CD14-positive monocyte (primary cell): Measurements from ENCODE around the gene MAL. TPM values are rescaled to one million over a fixed set of nuclear protein-coding genes. Genes with fewer than 3 reads are reported as not detected.

Source experiments
- DNase-seq, 3 donors: peaks; one replicate each; pipeline ENCODE4 v3.0.0-alpha.2; 2011 to 2022
- H2AFZ ChIP-seq: 2 replicates; pipeline ENCODE4 v1.6.0; 2012; ENCODE audit warnings: mild to moderate bottlenecking, low read depth, low read length, inconsistent platforms; ENCODE audit not compliant: insufficient read depth, poor library complexity, severe bottlenecking
- H3K27ac ChIP-seq, 2 donors: 1 replicate in 1 of 2; 2 replicates in 1 of 2; pipeline ENCODE4 v1.5.1; 2012 to 2013; ENCODE audit warnings: low read length in 2 of 2, control low read depth in 1 of 2, inconsistent platforms in 1 of 2, low read depth in 1 of 2, mild to moderate bottlenecking in 1 of 2
- H3K27me3 ChIP-seq, 2 donors: one replicate each; pipeline versions ENCODE4 v1.6.0 to v1.6.1; 2011 to 2013; ENCODE audit warnings: low read length in 2 of 2; ENCODE audit not compliant: control insufficient read depth in 2 of 2, insufficient read depth in 2 of 2
- H3K36me3 ChIP-seq, 2 donors: replicated peaks in 1 of 2; 1 replicate in 1 of 2; 2 replicates in 1 of 2; pipeline versions ENCODE4 v1.5.1 to v1.6.1; 2012 to 2013; ENCODE audit warnings: low read length in 2 of 2, control low read depth in 1 of 2, inconsistent platforms in 1 of 2, mild to moderate bottlenecking in 1 of 2; ENCODE audit not compliant: insufficient read depth in 2 of 2, control insufficient read depth in 1 of 2
- H3K4me1 ChIP-seq, 2 donors: 1 replicate in 1 of 2; 2 replicates in 1 of 2; pipeline versions ENCODE4 v1.5.1 to v1.6.1; 2012 to 2013; ENCODE audit warnings: low read length in 2 of 2, control low read depth in 1 of 2, inconsistent platforms in 1 of 2, mild to moderate bottlenecking in 1 of 2, moderate library complexity in 1 of 2; ENCODE audit not compliant: insufficient read depth in 2 of 2, control insufficient read depth in 1 of 2
- H3K4me2 ChIP-seq: replicated peaks from 2 replicates; pipeline ENCODE3; 2012; ENCODE audit warnings: low read length, moderate library complexity, mild to moderate bottlenecking; ENCODE audit not compliant: poor library complexity, severe bottlenecking; ENCODE audit errors: extremely low read depth
- H3K4me3 ChIP-seq, 3 experiments: fragments of 200-600 bp in 1 of 3; sonication (generic) in 1 of 3; replicated peaks in 1 of 3; 1 replicate in 2 of 3; 2 replicates in 1 of 3; pipeline ENCODE4 v1.5.1; 2011 to 2013; ENCODE audit warnings: low read length in 3 of 3, mild to moderate bottlenecking in 3 of 3, control low read depth in 2 of 3, low read depth in 2 of 3, inconsistent platforms in 1 of 3, moderate library complexity in 1 of 3
- H3K79me2 ChIP-seq: 2 replicates; pipeline ENCODE4 v1.6.0; 2012; ENCODE audit warnings: mild to moderate bottlenecking, control low read depth, inconsistent platforms, low read length, moderate library complexity; ENCODE audit not compliant: insufficient read depth
- H3K9ac ChIP-seq: 2 replicates; pipeline ENCODE4 v1.6.0; 2017; ENCODE audit warnings: low read length, mild to moderate bottlenecking; ENCODE audit not compliant: insufficient read depth, poor library complexity, severe bottlenecking
- H3K9me3 ChIP-seq, 2 donors: replicated peaks in 1 of 2; 1 replicate in 1 of 2; 2 replicates in 1 of 2; pipeline versions ENCODE4 v1.5.1 to v1.6.1; 2012 to 2013; ENCODE audit warnings: low read length in 2 of 2, control low read depth in 1 of 2; ENCODE audit not compliant: control insufficient read depth in 1 of 2, insufficient read depth in 1 of 2
- H4K20me1 ChIP-seq: 2 replicates; pipeline ENCODE4 v1.6.0; 2012; ENCODE audit warnings: mild to moderate bottlenecking, low read length, control low read depth, moderate library complexity; ENCODE audit not compliant: insufficient read depth
- H3K27ac Mint-ChIP-seq, 7 donors: one replicate each; pipeline ENCODE4 v1.8.0; 2020; ENCODE audit warnings: mild to moderate bottlenecking in 7 of 7, mixed read lengths in 7 of 7, moderate library complexity in 6 of 7, inconsistent platforms in 2 of 7
- H3K27me3 Mint-ChIP-seq, 3 donors: one replicate each; pipeline ENCODE4 v1.8.0; 2021 to 2022; ENCODE audit warnings: low read depth in 3 of 3, mild to moderate bottlenecking in 3 of 3, mixed read lengths in 3 of 3, moderate library complexity in 3 of 3, inconsistent platforms in 1 of 3
- H3K36me3 Mint-ChIP-seq, 2 donors: one replicate each; pipeline ENCODE4 v1.8.0; 2020; ENCODE audit warnings: mixed read lengths in 2 of 2, inconsistent platforms in 1 of 2, mild to moderate bottlenecking in 1 of 2
- H3K4me1 Mint-ChIP-seq: one replicate; pipeline ENCODE4 v1.8.0; 2020; ENCODE audit warnings: mild to moderate bottlenecking, mixed read lengths
- H3K4me3 Mint-ChIP-seq, 2 donors: one replicate each; pipeline ENCODE4 v1.8.0; 2020; ENCODE audit warnings: mild to moderate bottlenecking in 2 of 2, mixed read lengths in 2 of 2, moderate library complexity in 1 of 2
- H3K9me3 Mint-ChIP-seq, 7 donors: one replicate each; pipeline ENCODE4 v1.8.0; 2020 to 2022; ENCODE audit warnings: mixed read lengths in 7 of 7, mild to moderate bottlenecking in 6 of 7, moderate library complexity in 6 of 7, inconsistent platforms in 2 of 7
- WGBS: methylation state at CpG from one replicate; pipeline ENCODE4 v1.1.5; 2013; ENCODE audit warnings: missing lambda C conversion rate; ENCODE audit not compliant: insufficient coverage; 5-methylcytosine and 5-hydroxymethylcytosine counted together
- intact Hi-C, 2 donors: fragments of 100-400 bp; cut with micrococcal nuclease; formaldehyde crosslinking; loops; one replicate each; pipeline versions ENCODE4 v1.15.0 to v1.15.1; 2023
- polyA plus RNA-seq, 3 donors: library from polyadenylated mRNA; depleted of rRNA in 1 of 3; unstranded in 2 of 3; stranded (reverse) in 1 of 3; fragments of 300-500 nt in 2 of 3; fragments of >200 nt in 1 of 3; fragmentation: Illumina TruSeq in 2 of 3; gene quantifications; 1 replicate in 2 of 3; 2 replicates in 1 of 3; pipeline ENCODE4 v1.2.3, GENCODE V29; 2012 to 2021
- TF ChIP-seq, protein P1 (sequence below): fragments of 200-600 bp; IDR thresholded peaks from one replicate; pipeline ENCODE4 v1.8.0; 2022; ENCODE audit warnings: antibody characterized with exemption, mild to moderate bottlenecking

MAL gene
- polyA plus RNA-seq, 3 donors: 0.39 to 0.48 TPM; not detected in 1

DNA sequence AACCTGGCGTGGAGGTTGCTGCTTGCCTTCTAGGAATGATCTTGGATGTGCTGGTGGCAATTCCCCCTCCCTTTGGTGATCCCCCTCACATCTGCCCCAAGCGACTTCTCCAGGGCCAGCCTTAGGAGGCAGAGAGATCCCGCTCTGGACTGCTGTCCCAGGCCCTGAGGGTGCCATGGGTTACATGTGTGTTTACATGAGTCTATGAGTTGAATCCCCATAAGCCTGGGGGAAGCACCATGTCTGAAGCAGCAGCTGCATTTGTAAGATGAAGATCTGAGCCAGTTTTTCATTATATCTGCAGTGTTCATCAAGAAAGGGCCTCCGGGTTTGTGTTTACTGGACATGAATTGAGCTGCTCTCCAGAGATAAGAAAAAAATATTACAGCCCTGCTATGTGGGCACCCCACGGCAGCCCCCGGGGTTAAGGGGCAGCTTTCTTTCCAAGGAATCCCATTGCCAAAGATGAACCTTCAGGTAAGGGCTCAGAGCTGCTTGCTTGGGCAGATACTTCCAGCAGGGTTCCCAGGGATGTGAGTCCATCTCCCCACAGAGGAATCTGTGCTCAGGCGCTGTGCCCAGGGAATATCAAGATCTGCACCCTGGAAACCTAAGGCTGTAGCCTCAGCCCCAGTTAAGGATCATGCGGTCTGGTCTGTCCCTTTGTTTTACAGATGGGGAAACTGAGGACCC lies 50.1 kb downstream of the MAL start:
- no peak overlapping the region for H3K4me2 ChIP-seq
- peaks cover 6 to 9% of the 10 kb centered on the region in 2 donors for H3K4me1 ChIP-seq
- peaks cover 0 to 10% of the 10 kb centered on the region in 2 donors for H3K27me3 ChIP-seq
- H3K27ac Mint-ChIP-seq: no peak overlapping the region
- intact Hi-C loops: no loop called here
- no peaks in the 10 kb centered on the region for H4K20me1 ChIP-seq
- H3K27me3 Mint-ChIP-seq: peaks cover 18 to 39% (median 33%) of the 10 kb centered on the region in 3 donors
- no peaks in the 10 kb centered on the region for H3K36me3 ChIP-seq
- TF ChIP-seq, protein P1, sequence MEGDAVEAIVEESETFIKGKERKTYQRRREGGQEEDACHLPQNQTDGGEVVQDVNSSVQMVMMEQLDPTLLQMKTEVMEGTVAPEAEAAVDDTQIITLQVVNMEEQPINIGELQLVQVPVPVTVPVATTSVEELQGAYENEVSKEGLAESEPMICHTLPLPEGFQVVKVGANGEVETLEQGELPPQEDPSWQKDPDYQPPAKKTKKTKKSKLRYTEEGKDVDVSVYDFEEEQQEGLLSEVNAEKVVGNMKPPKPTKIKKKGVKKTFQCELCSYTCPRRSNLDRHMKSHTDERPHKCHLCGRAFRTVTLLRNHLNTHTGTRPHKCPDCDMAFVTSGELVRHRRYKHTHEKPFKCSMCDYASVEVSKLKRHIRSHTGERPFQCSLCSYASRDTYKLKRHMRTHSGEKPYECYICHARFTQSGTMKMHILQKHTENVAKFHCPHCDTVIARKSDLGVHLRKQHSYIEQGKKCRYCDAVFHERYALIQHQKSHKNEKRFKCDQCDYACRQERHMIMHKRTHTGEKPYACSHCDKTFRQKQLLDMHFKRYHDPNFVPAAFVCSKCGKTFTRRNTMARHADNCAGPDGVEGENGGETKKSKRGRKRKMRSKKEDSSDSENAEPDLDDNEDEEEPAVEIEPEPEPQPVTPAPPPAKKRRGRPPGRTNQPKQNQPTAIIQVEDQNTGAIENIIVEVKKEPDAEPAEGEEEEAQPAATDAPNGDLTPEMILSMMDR: no peak
- H3K9ac ChIP-seq: no peak overlapping the region
- no peaks in the 10 kb centered on the region for H3K9me3 Mint-ChIP-seq
- no peak for DNase-seq
- H3K4me3 Mint-ChIP-seq: no peak overlapping the region
- H3K36me3 Mint-ChIP-seq: no peaks in the 10 kb centered on the region
- no peaks in the 10 kb centered on the region for H3K9me3 ChIP-seq
- no peaks in the 10 kb centered on the region for H3K79me2 ChIP-seq
- WGBS: 75% methylated on average over 5 of the region's 8 CpGs
- no peak overlapping the region for H3K4me3 ChIP-seq
- H3K27ac ChIP-seq: no peak overlapping the region
- H2AFZ ChIP-seq: no peak overlapping the region
- H3K4me1 Mint-ChIP-seq: peaks cover 8% of the 10 kb centered on the region

DNA sequence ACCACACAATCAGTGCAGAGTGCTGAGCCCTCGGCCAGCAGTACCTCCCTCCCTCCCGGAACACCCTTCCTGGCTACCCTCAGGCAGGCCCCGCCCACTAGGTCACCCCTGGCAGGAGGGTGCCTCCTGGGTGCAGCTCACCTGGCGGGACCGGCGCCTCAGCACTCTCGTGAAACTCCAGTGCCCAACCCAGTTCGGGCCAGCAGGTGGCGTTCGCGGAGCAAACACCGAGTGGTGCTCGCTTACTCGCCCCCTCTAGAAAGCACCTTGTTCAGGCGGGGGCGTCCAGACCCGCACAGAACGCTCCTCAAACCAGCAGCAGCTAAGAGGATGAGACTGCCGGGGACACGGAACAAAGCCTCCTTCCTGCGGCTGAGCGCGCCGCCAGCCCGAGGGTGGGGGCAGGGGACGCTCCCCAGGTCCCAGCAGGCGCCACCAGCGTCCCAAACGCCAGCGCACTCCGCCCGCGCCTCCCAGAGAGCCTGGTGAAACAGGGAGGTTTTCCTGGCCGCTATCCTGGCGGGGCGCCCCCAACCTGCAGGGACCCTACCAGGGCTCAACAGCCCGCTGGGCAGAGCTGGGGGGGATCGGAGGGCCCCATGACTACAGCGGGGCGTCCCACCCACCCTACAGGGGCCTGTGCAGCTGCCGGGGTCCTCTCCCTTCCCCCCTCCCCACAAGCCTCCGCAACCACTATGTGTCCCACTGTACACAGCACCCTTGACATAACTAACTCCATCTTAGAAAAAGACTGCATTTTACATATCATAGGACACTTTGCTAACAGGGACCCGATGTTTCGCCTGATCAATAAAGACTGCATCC lies 51.4 kb downstream of the MAL start:
- H3K79me2 ChIP-seq: no peaks in the 10 kb centered on the region
- peaks cover 20 to 39% (median 33%) of the 10 kb centered on the region in 3 donors for H3K27me3 Mint-ChIP-seq
- peaks cover 8% of the 10 kb centered on the region for H3K4me1 Mint-ChIP-seq
- H3K4me2 ChIP-seq: peak overlapping the region; percentile 65
- intact Hi-C loops: no loop called here
- no peaks in the 10 kb centered on the region for H3K36me3 Mint-ChIP-seq
- H4K20me1 ChIP-seq: no peaks in the 10 kb centered on the region
- H3K4me3 Mint-ChIP-seq: peak overlapping the region; percentile 60 to 76
- DNase-seq: peak; percentile 12 to 34 (median 32)
- H3K27ac ChIP-seq: no peak overlapping the region
- H2AFZ ChIP-seq: peak overlapping the region; percentile 73
- H3K9me3 ChIP-seq: no peaks in the 10 kb centered on the region
- TF ChIP-seq, protein P1: peak; percentile 87
- 9% methylated on average over 32 of the region's 44 CpGs for WGBS
- no peaks in the 10 kb centered on the region for H3K36me3 ChIP-seq
- no peak overlapping the region for H3K27ac Mint-ChIP-seq
- H3K4me3 ChIP-seq: peak overlapping the region in 2 of 3 experiments; percentile 15 to 43
- H3K9ac ChIP-seq: peak overlapping the region; percentile 35
- peaks cover 0 to 2% (median 0%) of the 10 kb centered on the region in 7 donors for H3K9me3 Mint-ChIP-seq
- peaks cover 0 to 10% of the 10 kb centered on the region in 2 donors for H3K27me3 ChIP-seq
- peaks cover 6 to 9% of the 10 kb centered on the region in 2 donors for H3K4me1 ChIP-seq
